ENCODE results near the gene ACAD8.
"Not testable (repeated sequence)": the region's sequence is repeated elsewhere in the genome, so short reads cannot be mapped to it uniquely, and the experiment has no call there.

The ACAD8 gene

GRCh38 chr11:134240592-134240991 lies 12.8 kb upstream of the ACAD8 start:
- DNase-seq, result no peak

- DNase-seq, result no peak
Observed at GRCh38 chr11:134242376-134242775, 11.0 kb upstream of the ACAD8 start.

GRCh38 chr11:134243913-134244312 lies 9.5 kb upstream of the ACAD8 start:
- no peak for DNase-seq

- peak; percentile 10 for DNase-seq
Observed at GRCh38 chr11:134244593-134244992, 8.8 kb upstream of the ACAD8 start.

- DNase-seq, result no peak
Observed at GRCh38 chr11:134245434-134245833, 7.9 kb upstream of the ACAD8 start.

GRCh38 chr11:134246100-134246499 lies 7.3 kb upstream of the ACAD8 start:
- DNase-seq, result no peak

- no peak for DNase-seq
Observed at GRCh38 chr11:134246678-134247077, 6.7 kb upstream of the ACAD8 start.

GRCh38 chr11:134248910-134249480 lies 4.4 kb upstream of the ACAD8 start:
- no peak for DNase-seq

GRCh38 chr11:134250246-134250645 lies 3.1 kb upstream of the ACAD8 start:
- no peak for DNase-seq

- no peak for DNase-seq
Observed at GRCh38 chr11:134250675-134251074, 2.7 kb upstream of the ACAD8 start.

- peak; percentile 9 for DNase-seq
Observed at GRCh38 chr11:134252346-134253187, 801 bp upstream of the ACAD8 start.

- DNase-seq, result no peak
Observed at GRCh38 chr11:134254433-134255183, 1.2 kb downstream of the ACAD8 start.

- DNase-seq, result not testable (repeated sequence)
Observed at GRCh38 chr11:134255184-134255561, 1.8 kb downstream of the ACAD8 start.

GRCh38 chr11:134257101-134257500 lies 3.7 kb downstream of the ACAD8 start:
- DNase-seq, result no peak

- DNase-seq, result no peak
Observed at GRCh38 chr11:134258577-134258976, 5.2 kb downstream of the ACAD8 start.

GRCh38 chr11:134260503-134260902 lies 7.1 kb downstream of the ACAD8 start:
- DNase-seq, result no peak

- DNase-seq, result no peak
Observed at GRCh38 chr11:134260983-134261382, 7.6 kb downstream of the ACAD8 start.

- DNase-seq, result peak; percentile 29
Observed at GRCh38 chr11:134261626-134262488, 8.5 kb downstream of the ACAD8 start.

- no peak for DNase-seq
Observed at GRCh38 chr11:134264966-134265764, 11.8 kb downstream of the ACAD8 start.

- no peak for DNase-seq
Observed at GRCh38 chr11:134266440-134266839, 13.1 kb downstream of the ACAD8 start.

- no peak for DNase-seq
Observed at GRCh38 chr11:134266841-134267251, 13.5 kb downstream of the ACAD8 start.

GRCh38 chr11:134267461-134267860 lies 14.1 kb downstream of the ACAD8 start:
- DNase-seq, result no peak

Data from activated gamma-delta T cell treated with Interleukin-2 at 50 U/mL for 16 hours (primary cell).